Measurements from ENCODE around the gene LETM1. TPM values are rescaled to one million over a fixed set of nuclear protein-coding genes. Genes with fewer than 3 reads are reported as not detected.

The LETM1 gene
- polyA plus RNA-seq, 1 experiment, result 17.1 TPM

GRCh38 chr4:1777822-1778641, 77.9 kb downstream of the LETM1 start:
- POLR2A ChIA-PET, result no interaction called here
- H3K4me3 ChIP-seq (ENCODE audit: low read depth, low read length), result no peak overlapping the region
- TF ChIP-seq, protein P1, sequence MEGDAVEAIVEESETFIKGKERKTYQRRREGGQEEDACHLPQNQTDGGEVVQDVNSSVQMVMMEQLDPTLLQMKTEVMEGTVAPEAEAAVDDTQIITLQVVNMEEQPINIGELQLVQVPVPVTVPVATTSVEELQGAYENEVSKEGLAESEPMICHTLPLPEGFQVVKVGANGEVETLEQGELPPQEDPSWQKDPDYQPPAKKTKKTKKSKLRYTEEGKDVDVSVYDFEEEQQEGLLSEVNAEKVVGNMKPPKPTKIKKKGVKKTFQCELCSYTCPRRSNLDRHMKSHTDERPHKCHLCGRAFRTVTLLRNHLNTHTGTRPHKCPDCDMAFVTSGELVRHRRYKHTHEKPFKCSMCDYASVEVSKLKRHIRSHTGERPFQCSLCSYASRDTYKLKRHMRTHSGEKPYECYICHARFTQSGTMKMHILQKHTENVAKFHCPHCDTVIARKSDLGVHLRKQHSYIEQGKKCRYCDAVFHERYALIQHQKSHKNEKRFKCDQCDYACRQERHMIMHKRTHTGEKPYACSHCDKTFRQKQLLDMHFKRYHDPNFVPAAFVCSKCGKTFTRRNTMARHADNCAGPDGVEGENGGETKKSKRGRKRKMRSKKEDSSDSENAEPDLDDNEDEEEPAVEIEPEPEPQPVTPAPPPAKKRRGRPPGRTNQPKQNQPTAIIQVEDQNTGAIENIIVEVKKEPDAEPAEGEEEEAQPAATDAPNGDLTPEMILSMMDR (IDR thresholded peaks at IDR 0.05; ENCODE audit: insufficient read depth, low read depth, low read length), result peak; percentile 45
- DNase-seq (ENCODE audit: low read depth), result peak; percentile 25
- no peaks in the 10 kb centered on the region for H3K36me3 ChIP-seq (ENCODE audit: control insufficient read depth, insufficient read depth, low read length)
- CTCF ChIA-PET, result interaction anchor here (1.1 to 2.0 kb wide), 4 partner anchors 9 to 32 kb away, joined by 4 to 12 read pairs (median 6); no protein-coding TSS in a partner anchor
- no peaks in the 10 kb centered on the region for H3K27me3 ChIP-seq (ENCODE audit: control insufficient read depth, insufficient read depth, low read length)

DNA sequence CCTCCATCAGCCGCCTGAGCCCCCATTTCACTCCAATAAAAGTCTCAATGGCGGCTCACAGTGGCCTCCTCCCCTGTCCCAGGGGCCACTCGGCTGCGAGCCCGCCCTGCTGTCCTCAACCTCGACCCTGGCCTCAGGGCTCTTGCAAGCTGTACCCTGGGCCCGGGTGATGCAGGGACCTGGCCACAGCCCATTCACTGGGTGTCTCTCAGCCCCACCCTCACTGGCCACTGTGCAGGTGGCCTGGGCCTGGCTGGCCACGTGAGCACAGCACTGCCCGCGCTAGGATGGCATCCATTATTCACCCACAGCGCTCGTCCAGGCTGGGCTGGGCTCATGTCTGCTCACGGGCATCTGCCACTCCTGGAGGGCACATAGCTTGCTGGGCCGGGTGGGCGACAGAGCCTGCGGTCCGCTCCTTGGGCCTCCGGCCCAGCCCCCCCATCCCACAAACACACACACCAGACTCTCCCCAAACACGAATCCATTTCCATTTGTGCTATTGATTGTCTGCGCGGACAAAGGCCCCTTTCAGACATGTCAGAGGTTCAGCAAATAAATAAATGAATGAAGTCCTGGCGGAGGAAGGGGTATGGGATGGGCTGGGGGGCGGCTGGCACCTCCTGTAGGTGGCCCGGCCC, 79.3 kb downstream of the LETM1 start:
- no peak for DNase-seq (ENCODE audit: low read depth)
- POLR2A ChIA-PET, result no interaction called here

DNA sequence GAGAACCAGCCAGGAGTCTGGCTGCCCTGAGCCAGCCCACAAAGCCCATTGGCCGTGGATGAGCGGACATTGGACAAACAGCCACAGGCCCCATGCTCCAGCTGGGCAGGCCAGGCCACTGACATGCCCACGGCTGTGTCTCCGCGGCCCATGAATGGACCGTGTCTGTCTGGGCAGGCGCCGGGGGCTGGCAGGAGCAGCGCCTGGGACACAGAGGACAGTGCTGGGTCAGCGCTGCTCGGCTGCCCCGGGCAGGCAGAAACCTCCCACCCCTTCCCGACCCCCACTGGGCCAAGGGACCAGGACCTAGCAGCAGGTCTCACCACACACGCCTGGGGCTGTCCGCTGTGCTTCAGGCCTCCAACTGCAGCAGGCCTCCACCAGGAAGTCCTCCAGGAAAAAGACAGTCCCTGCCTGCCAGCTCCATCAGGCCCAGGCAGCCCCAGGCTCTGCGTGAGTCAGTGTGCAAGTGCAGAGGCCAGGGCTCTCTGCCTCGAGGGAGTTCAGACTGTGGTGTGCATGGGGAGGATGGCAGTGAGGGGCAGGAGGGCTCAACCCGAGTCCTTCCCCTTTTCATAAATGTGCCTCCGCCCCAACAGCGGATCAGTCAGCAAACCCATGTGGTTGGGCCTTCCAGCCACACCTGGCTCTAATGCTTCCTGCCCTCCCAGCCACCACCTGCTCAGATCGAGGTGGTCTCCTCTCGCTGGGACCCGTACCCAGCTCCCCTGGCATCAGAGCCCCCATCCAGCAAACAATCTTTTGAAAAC, 80.0 kb downstream of the LETM1 start:
- Histone ChIP-seq H3K4me3 (ENCODE audit: low read depth, low read length) (no peak overlapping the region), H3K27me3 (ENCODE audit: control insufficient read depth, insufficient read depth, low read length) (no peaks in the 10 kb centered on the region), H3K36me3 (ENCODE audit: control insufficient read depth, insufficient read depth, low read length) (no peaks in the 10 kb centered on the region)
- ChIA-PET POLR2A (no interaction called here), CTCF (interaction anchor here (0.6 kb wide), 1 partner anchor 134 kb away, joined by 3 read pairs; no protein-coding TSS in a partner anchor)
- TF ChIP-seq, protein P1 (IDR thresholded peaks at IDR 0.05; ENCODE audit: insufficient read depth, low read depth, low read length), result no peak
- no peak for DNase-seq (ENCODE audit: low read depth)

More for the DNA sequence above, 79.3 kb downstream of the LETM1 start:
- Histone ChIP-seq H3K27me3 (ENCODE audit: control insufficient read depth, insufficient read depth, low read length) (no peaks in the 10 kb centered on the region), H3K4me3 (ENCODE audit: low read depth, low read length) (no peak overlapping the region), H3K36me3 (ENCODE audit: control insufficient read depth, insufficient read depth, low read length) (no peaks in the 10 kb centered on the region)
- CTCF ChIA-PET, result interaction anchor here (1.5 to 2.0 kb wide), 2 partner anchors 15 to 34 kb away, joined by 4 to 12 read pairs; no protein-coding TSS in a partner anchor
- TF ChIP-seq, protein P1 (IDR thresholded peaks at IDR 0.05; ENCODE audit: insufficient read depth, low read depth, low read length), result no peak

GRCh38 chr4:1773754-1774153, 82.2 kb downstream of the LETM1 start:
- H3K27me3 ChIP-seq (ENCODE audit: control insufficient read depth, insufficient read depth, low read length), result no peaks in the 10 kb centered on the region
- no peak for DNase-seq (ENCODE audit: low read depth)
- no peak overlapping the region for H3K4me3 ChIP-seq (ENCODE audit: low read depth, low read length)
- ChIA-PET POLR2A (no interaction called here), CTCF (interaction anchor here (1.9 kb wide), 1 partner anchor 25 kb away, joined by 8 read pairs; no protein-coding TSS in a partner anchor)
- H3K36me3 ChIP-seq (ENCODE audit: control insufficient read depth, insufficient read depth, low read length), result no peaks in the 10 kb centered on the region
- TF ChIP-seq, protein P1 (IDR thresholded peaks at IDR 0.05; ENCODE audit: insufficient read depth, low read depth, low read length), result no peak
